ENCODE measurements around the gene C9. TPM values are rescaled to one million over a fixed set of nuclear protein-coding genes. Genes with fewer than 3 reads are reported as not detected.

Gene C9
- polyA plus RNA-seq, 2 of the 4 experiments (the other 2 are of a cell fraction) = 0.03 TPM; not detected in 1

DNA sequence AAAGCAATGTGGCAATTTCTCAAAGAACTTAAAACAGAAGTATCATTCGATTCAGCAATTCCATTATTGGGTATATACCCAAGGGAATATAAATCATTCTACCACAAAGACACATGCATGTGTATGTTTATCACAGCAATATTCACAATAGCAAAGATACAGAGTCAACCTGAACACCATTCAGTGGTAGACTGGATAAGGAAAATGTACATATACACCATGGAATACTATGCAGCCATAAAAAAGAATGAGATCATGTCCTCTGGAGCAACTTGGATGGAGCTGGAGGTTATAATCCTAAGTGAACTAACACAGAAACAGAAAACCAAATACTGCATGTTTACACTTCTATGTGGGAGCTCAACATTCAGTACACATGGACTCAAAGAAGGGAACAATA, 123.5 kb downstream of the C9 start:
- Histone ChIP-seq H3K4me2 (no peak overlapping the region), H3K4me1 (no peaks in the 10 kb centered on the region), H3K9me3 (0 out of 3 replicates have a peak, but pooled peaks cover 6% of the 10 kb centered on the region), H3K4me3 (no peak overlapping the region), H3K27ac (no peak overlapping the region)
- DNase-seq (ENCODE audit: low read depth in 1 of 2, low spot score in 1 of 2) = no peak
- no peak for FAIRE-seq
- WGBS (ENCODE audit: missing lambda C conversion rate) = 36% methylated on average over 1 of the region's 1 CpG
- no peak for TF ChIP-seq GATA3 (IDR thresholded peaks at IDR 0.05; ENCODE audit: borderline replicate concordance)
- TF ChIP-seq NPAS2 (CRISPR knock-in tag; IDR thresholded peaks at IDR 0.05; ENCODE audit: borderline replicate concordance) = no peak
- no peak for TF ChIP-seq HDAC2 (IDR thresholded peaks at IDR 0.05)
- TF ChIP-seq MAZ (IDR thresholded peaks at IDR 0.05; ENCODE audit: borderline replicate concordance, low read depth, low read length) = no peak
- no peak for TF ChIP-seq SMC3 (IDR thresholded peaks at IDR 0.05)
- no peak for TF ChIP-seq CBX2 (IDR thresholded peaks at IDR 0.05; ENCODE audit: borderline replicate concordance, low read depth)
- TF ChIP-seq, protein P1, sequence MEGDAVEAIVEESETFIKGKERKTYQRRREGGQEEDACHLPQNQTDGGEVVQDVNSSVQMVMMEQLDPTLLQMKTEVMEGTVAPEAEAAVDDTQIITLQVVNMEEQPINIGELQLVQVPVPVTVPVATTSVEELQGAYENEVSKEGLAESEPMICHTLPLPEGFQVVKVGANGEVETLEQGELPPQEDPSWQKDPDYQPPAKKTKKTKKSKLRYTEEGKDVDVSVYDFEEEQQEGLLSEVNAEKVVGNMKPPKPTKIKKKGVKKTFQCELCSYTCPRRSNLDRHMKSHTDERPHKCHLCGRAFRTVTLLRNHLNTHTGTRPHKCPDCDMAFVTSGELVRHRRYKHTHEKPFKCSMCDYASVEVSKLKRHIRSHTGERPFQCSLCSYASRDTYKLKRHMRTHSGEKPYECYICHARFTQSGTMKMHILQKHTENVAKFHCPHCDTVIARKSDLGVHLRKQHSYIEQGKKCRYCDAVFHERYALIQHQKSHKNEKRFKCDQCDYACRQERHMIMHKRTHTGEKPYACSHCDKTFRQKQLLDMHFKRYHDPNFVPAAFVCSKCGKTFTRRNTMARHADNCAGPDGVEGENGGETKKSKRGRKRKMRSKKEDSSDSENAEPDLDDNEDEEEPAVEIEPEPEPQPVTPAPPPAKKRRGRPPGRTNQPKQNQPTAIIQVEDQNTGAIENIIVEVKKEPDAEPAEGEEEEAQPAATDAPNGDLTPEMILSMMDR (IDR thresholded peaks at IDR 0.05) = no peak
- no peak for TF ChIP-seq BHLHE40 (IDR thresholded peaks at IDR 0.05; ENCODE audit: low read depth, low read length)
- TF ChIP-seq ZSCAN20 (CRISPR knock-in tag; IDR thresholded peaks at IDR 0.05) = no peak
- ChIA-PET POLR2A (no interaction called here), CTCF (interaction anchor here (1.4 kb wide), 1 partner anchor 23 kb away, joined by 11 read pairs; no protein-coding TSS in a partner anchor)
- ATAC-seq = no peak

DNA sequence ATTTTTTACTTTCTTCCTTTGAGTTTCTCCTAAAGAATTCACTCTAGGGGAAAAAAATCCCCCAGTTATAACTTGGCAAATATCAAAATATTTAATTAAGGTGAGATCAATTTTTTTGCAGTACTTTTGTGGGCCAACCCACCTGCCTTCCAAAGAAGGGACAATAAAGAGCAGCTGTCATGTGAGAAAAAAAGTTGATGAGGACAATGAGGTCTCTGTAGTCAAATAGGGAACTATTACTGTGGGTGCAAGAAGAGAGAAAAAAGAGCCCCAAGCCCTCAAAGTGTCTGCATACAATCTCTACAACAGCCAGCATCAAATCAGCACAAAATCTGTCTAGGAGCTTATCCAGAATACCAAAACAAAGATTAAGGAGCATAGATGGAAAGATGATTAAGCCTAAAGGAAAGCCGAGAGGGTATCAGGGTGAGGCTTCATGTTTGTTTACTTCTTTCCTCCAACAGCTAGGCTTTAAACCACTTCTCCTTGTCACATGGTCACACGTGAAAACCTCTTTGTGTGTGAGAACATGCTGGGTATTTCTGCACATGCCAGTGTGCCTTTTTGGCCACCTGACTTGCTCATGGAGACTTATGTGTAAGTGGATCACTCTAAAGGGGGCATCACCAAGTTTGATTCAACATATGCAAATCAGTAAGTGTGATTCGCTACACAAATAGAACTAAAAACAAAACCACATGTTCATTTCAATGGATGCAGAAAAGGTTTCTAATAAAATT, 125.8 kb downstream of the C9 start:
- no peaks in the 10 kb centered on the region for H3K4me1 ChIP-seq
- ATAC-seq (no peak), DNase-seq (ENCODE audit: low read depth in 1 of 2, low spot score in 1 of 2) (no peak), FAIRE-seq (no peak)
- 0 out of 3 replicates have a peak, but pooled peaks cover 6% of the 10 kb centered on the region for H3K9me3 ChIP-seq
- H3K27ac ChIP-seq = no peak overlapping the region
- no peak for TF ChIP-seq KDM5A (IDR thresholded peaks at IDR 0.05)
- TF ChIP-seq, protein P2, sequence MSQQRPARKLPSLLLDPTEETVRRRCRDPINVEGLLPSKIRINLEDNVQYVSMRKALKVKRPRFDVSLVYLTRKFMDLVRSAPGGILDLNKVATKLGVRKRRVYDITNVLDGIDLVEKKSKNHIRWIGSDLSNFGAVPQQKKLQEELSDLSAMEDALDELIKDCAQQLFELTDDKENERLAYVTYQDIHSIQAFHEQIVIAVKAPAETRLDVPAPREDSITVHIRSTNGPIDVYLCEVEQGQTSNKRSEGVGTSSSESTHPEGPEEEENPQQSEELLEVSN (IDR thresholded peaks at IDR 0.05; ENCODE audit: borderline replicate concordance, low read depth) = no peak
- TF ChIP-seq, protein P3, sequence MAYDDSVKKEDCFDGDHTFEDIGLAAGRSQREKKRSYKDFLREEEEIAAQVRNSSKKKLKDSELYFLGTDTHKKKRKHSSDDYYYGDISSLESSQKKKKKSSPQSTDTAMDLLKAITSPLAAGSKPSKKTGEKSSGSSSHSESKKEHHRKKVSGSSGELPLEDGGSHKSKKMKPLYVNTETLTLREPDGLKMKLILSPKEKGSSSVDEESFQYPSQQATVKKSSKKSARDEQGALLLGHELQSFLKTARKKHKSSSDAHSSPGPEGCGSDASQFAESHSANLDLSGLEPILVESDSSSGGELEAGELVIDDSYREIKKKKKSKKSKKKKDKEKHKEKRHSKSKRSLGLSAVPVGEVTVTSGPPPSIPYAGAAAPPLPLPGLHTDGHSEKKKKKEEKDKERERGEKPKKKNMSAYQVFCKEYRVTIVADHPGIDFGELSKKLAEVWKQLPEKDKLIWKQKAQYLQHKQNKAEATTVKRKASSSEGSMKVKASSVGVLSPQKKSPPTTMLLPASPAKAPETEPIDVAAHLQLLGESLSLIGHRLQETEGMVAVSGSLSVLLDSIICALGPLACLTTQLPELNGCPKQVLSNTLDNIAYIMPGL (CRISPR knock-in tag; IDR thresholded peaks at IDR 0.05; ENCODE audit: borderline replicate concordance) = no peak
- TF ChIP-seq SREBF2 (IDR thresholded peaks at IDR 0.05) = no peak
- TF ChIP-seq, protein P4, sequence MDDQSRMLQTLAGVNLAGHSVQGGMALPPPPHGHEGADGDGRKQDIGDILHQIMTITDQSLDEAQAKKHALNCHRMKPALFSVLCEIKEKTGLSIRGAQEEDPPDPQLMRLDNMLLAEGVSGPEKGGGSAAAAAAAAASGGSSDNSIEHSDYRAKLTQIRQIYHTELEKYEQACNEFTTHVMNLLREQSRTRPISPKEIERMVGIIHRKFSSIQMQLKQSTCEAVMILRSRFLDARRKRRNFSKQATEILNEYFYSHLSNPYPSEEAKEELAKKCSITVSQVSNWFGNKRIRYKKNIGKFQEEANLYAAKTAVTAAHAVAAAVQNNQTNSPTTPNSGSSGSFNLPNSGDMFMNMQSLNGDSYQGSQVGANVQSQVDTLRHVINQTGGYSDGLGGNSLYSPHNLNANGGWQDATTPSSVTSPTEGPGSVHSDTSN (IDR thresholded peaks at IDR 0.05) = no peak
- no peak for TF ChIP-seq RNF2 (IDR thresholded peaks at IDR 0.05; ENCODE audit: borderline replicate concordance, low read depth)
- TF ChIP-seq ZC3H11A (IDR thresholded peaks at IDR 0.05) = no peak
- TF ChIP-seq FOSB (CRISPR knock-in tag; IDR thresholded peaks at IDR 0.05) = no peak
- TF ChIP-seq POLR2A (IDR thresholded peaks at IDR 0.05; ENCODE audit: low read length) = no peak
- TF ChIP-seq HOXB13 (CRISPR knock-in tag; IDR thresholded peaks at IDR 0.05; ENCODE audit: low read depth) = no peak
- TF ChIP-seq, protein P5, sequence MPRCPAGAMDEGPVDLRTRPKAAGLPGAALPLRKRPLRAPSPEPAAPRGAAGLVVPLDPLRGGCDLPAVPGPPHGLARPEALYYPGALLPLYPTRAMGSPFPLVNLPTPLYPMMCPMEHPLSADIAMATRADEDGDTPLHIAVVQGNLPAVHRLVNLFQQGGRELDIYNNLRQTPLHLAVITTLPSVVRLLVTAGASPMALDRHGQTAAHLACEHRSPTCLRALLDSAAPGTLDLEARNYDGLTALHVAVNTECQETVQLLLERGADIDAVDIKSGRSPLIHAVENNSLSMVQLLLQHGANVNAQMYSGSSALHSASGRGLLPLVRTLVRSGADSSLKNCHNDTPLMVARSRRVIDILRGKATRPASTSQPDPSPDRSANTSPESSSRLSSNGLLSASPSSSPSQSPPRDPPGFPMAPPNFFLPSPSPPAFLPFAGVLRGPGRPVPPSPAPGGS (IDR thresholded peaks at IDR 0.05) = no peak
- TF ChIP-seq FOXS1 (CRISPR knock-in tag; IDR thresholded peaks at IDR 0.05) = no peak
- WGBS (ENCODE audit: missing lambda C conversion rate) = 55% methylated on average over 3 of the region's 3 CpGs
- H3K4me2 ChIP-seq = no peak overlapping the region
- POLR2A ChIA-PET = no interaction called here
- CTCF ChIA-PET = interaction anchor here (0.8 kb wide), 1 partner anchor 45 kb away, joined by 4 read pairs; no protein-coding TSS in a partner anchor
- H3K4me3 ChIP-seq = no peak overlapping the region

Measured in A549 (cell line).